ENCODE measurements around the gene INAVA. TPM values are rescaled to one million over a fixed set of nuclear protein-coding genes. Genes with fewer than 3 reads are reported as not detected.
"Not testable (repeated sequence)": the region's sequence is repeated elsewhere in the genome, so short reads cannot be mapped to it uniquely, and the experiment has no call there.

The INAVA gene
- total and polyA plus RNA-seq, 9 of the 15 experiments (the other 6 are each of a cell fraction or from before 2014, with no cell fraction given) = 0.09 TPM; not detected in 8

DNA sequence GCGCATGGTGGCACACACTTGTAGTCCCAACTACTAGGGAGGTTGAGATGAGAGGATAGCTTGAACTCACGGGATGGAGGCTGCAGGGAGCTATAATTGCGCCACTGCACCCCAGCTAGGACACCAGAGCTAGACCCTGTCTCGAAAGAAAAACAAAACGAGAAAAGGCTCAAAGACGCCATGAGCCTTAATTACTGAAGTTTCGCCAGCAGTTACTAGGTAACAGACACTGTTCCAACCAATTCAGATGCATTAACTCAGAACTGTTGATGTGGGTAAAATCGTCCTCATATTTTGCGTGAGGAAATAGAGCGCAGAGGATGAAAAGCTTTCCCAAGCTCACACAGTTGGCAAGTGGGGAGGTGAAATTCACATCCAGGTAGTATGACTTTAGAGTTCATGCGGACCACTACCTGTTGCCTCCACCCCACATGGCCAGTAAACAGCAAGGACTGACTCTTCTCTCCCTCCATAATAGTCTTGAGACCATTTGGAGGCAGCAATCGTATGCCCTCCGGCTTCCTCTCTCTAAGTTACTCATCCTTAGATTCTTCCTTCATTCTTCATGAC lies 40.1 kb downstream of the INAVA start:
- FAIRE-seq (no peak), ATAC-seq (no peak), DNase-seq (ENCODE audit: extremely low read depth in 1 of 4, low spot score in 3 of 4) (no peak)
- WGBS (ENCODE audit: insufficient coverage, low coverage, missing lambda C conversion rate) = 10% methylated on average over 13 of the region's 13 CpGs
- no peaks in the 10 kb centered on the region for H3K36me3 ChIP-seq (ENCODE audit: control insufficient read depth, insufficient read depth, low read length)
- H3K4me2 ChIP-seq (ENCODE audit: insufficient read depth, low read length) = no peak overlapping the region
- H4K20me1 ChIP-seq (replicated peaks; ENCODE audit: control insufficient read depth, insufficient read depth, low read length) = no peaks in the 10 kb centered on the region
- H3K9ac ChIP-seq (ENCODE audit: insufficient read depth in 1 of 2, low read depth in 2 of 2, low read length in 2 of 2) = no peak overlapping the region
- H2AFZ ChIP-seq (ENCODE audit: low read depth, low read length) = no peak overlapping the region
- POLR2A ChIA-PET = no interaction called here
- H3K9me3 ChIP-seq (replicated peaks; ENCODE audit: control insufficient read depth, insufficient read depth, low read depth, low read length) = no peaks in the 10 kb centered on the region
- H3K27me3 ChIP-seq (ENCODE audit: control insufficient read depth in 2 of 2, insufficient read depth in 2 of 2, low read length in 2 of 2) = peaks cover 23 to 41% of the 10 kb centered on the region in 2 experiments
- BruUV-seq (replicated peaks) = no TSS peak
- in situ Hi-C loops (cut with MboI) (no loop called here), intact Hi-C loops (cut with micrococcal nuclease) (no loop called here)
- H3K4me3 ChIP-seq = no peak overlapping the region
- no peaks in the 10 kb centered on the region for H3K4me1 ChIP-seq (replicated peaks in 1 of 2; ENCODE audit: control insufficient read depth in 2 of 2, insufficient read depth in 2 of 2, low read length in 2 of 2)
- TF ChIP-seq ZFP36 (IDR thresholded peaks at IDR 0.05; ENCODE audit: low read depth, low read length, partially characterized antibody) (peak; percentile 19), RFX5 (IDR thresholded peaks at IDR 0.05; ENCODE audit: low read depth, low read length) (peak; percentile 76), CBX8 (IDR thresholded peaks at IDR 0.05; ENCODE audit: borderline replicate concordance, extremely low read depth, low read depth, low read length, poor library complexity, severe bottlenecking) (peak; percentile 59), SETDB1 (IDR thresholded peaks at IDR 0.05; ENCODE audit: low read length) (no peak), BCL6 (CRISPR knock-in tag; IDR thresholded peaks at IDR 0.05) (no peak), CBX2 (IDR thresholded peaks at IDR 0.05; ENCODE audit: insufficient read depth, low read length, poor library complexity, severe bottlenecking) (peak; percentile 63), EP300 (IDR thresholded peaks at IDR 0.05; ENCODE audit: low read length) (no peak)
- CTCF ChIA-PET (ENCODE audit: low intra/inter-chr PET ratio) = no interaction called here
- H3K79me2 ChIP-seq (ENCODE audit: control insufficient read depth, insufficient read depth, low read length) = no peaks in the 10 kb centered on the region
- no peak overlapping the region for H3K27ac ChIP-seq (ENCODE audit: extremely low read depth, low read depth, low read length)
- no peaks in the 10 kb centered on the region for H3K9me1 ChIP-seq (ENCODE audit: control insufficient read depth, insufficient read depth, low read length)

DNA sequence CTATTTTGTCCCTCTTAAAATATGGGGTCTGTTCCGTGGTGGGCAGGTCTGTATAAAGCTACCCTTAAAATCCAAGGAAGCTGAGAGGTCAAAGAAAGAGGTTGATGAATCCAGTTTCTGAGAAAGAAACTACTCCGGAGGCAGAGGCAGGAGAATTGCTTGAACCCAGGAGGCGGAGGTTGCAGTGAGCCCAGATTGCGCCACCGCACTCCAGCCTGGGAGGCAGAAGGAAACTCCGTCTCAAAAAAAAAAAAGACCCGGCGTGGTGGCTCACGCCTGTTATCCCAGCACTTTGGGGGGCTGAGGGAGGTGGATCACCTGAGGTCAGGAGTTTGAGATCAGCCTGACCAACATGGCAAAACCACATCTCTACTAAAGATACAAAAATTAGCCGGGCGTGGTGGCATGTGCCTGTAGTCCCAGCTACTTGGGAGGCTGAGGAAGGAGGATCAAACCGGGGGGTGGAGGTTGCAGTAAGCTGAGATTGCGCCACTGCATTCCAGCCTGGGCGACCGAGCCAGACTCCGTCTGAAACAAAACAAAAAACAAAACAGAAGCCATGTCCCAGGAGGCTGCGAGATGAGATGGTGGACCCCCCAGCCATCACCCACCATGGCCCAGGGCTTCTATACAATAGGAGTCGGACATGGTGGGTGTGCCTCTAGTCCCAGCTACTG lies 40.7 kb downstream of the INAVA start:
- H3K4me3 ChIP-seq; in situ Hi-C loops (cut with MboI); FAIRE-seq; H3K4me1 ChIP-seq (replicated peaks in 1 of 2; ENCODE audit: control insufficient read depth in 2 of 2, insufficient read depth in 2 of 2, low read length in 2 of 2); H3K36me3 ChIP-seq (ENCODE audit: control insufficient read depth, insufficient read depth, low read length); H3K9me1 ChIP-seq (ENCODE audit: control insufficient read depth, insufficient read depth, low read length); H3K9me3 ChIP-seq (replicated peaks; ENCODE audit: control insufficient read depth, insufficient read depth, low read depth, low read length); H3K4me2 ChIP-seq (ENCODE audit: insufficient read depth, low read length); DNase-seq (ENCODE audit: extremely low read depth in 1 of 4, low spot score in 3 of 4); H2AFZ ChIP-seq (ENCODE audit: low read depth, low read length); H4K20me1 ChIP-seq (replicated peaks; ENCODE audit: control insufficient read depth, insufficient read depth, low read length); H3K9ac ChIP-seq (ENCODE audit: insufficient read depth in 1 of 2, low read depth in 2 of 2, low read length in 2 of 2); BruUV-seq (replicated peaks); intact Hi-C loops (cut with micrococcal nuclease); CTCF ChIA-PET (ENCODE audit: low intra/inter-chr PET ratio); ATAC-seq; H3K27ac ChIP-seq (ENCODE audit: extremely low read depth, low read depth, low read length); H3K79me2 ChIP-seq (ENCODE audit: control insufficient read depth, insufficient read depth, low read length): not testable (repeated sequence)
- POLR2A ChIA-PET = interaction anchor here (0.7 to 0.9 kb wide), 2 partner anchors 9 to 10 kb away, joined by 3 read pairs; no protein-coding TSS in a partner anchor
- 1% methylated on average over 17 of the region's 18 CpGs for WGBS (ENCODE audit: insufficient coverage, low coverage, missing lambda C conversion rate)
- peaks cover 23 to 40% of the 10 kb centered on the region in 2 experiments for H3K27me3 ChIP-seq (ENCODE audit: control insufficient read depth in 2 of 2, insufficient read depth in 2 of 2, low read length in 2 of 2)
